Bronchial epithelial cell (primary cell): ENCODE data around the gene COPS4. TPM values are rescaled to one million over a fixed set of nuclear protein-coding genes. Genes with fewer than 3 reads are reported as not detected.

Experiments used
- DNase-seq: peaks from one replicate; pipeline ENCODE4 v3.0.0-alpha.2; 2010; ENCODE audit warnings: low read depth
- FAIRE-seq: peaks from 2 replicates; lab custom pipeline; 2011; peaks lifted over from hg19 to GRCh38; lab: Jason Lieb, UNC
- H3K27me3 ChIP-seq: 2 replicates; pipeline ENCODE4 v1.5.1; 2011; ENCODE audit warnings: low read length; ENCODE audit not compliant: control insufficient read depth, insufficient read depth
- H3K36me3 ChIP-seq: 2 replicates; pipeline ENCODE4 v1.5.1; 2011; ENCODE audit warnings: low read length; ENCODE audit not compliant: control insufficient read depth, insufficient read depth
- H3K4me3 ChIP-seq: 2 replicates; pipeline ENCODE4 v1.5.1; 2011; ENCODE audit warnings: mild to moderate bottlenecking, low read depth, low read length, control low read depth
- CTCF ChIP-seq: IDR thresholded peaks from 2 replicates; pipeline ENCODE4 v1.5.1; 2011; ENCODE audit warnings: mild to moderate bottlenecking, moderate library complexity, low read length, control low read depth, inconsistent platforms; ENCODE audit not compliant: insufficient read depth, severe bottlenecking
- total RNA-seq: library from RNA; depleted of rRNA; stranded (reverse); fragments of >200 nt; gene quantifications from 2 replicates; pipeline ENCODE4 v1.2.1, GENCODE V29; 2014

COPS4 gene
- total RNA-seq, 1 donor from 2014 or later: 41.6 TPM

- DNase-seq (peak; percentile 19), FAIRE-seq (no peak)
- H3K27me3 ChIP-seq: no peaks in the 10 kb centered on the region
- no peak for TF ChIP-seq CTCF
- H3K36me3 ChIP-seq: no peaks in the 10 kb centered on the region
- peak overlapping the region; percentile 76 for H3K4me3 ChIP-seq
Measured at GRCh38 chr4:83012200-83012686, 22.7 kb upstream of the COPS4 start.

GRCh38 chr4:83012687-83013419 lies 22.1 kb upstream of the COPS4 start:
- H3K36me3 ChIP-seq: no peaks in the 10 kb centered on the region
- no peak for FAIRE-seq
- H3K27me3 ChIP-seq: no peaks in the 10 kb centered on the region
- TF ChIP-seq CTCF: peak; percentile 48
- H3K4me3 ChIP-seq: peak overlapping the region; percentile 76
- peak; percentile 93 for DNase-seq

- H3K4me3 ChIP-seq: peak overlapping the region; percentile 53
- no peaks in the 10 kb centered on the region for H3K27me3 ChIP-seq
- no peaks in the 10 kb centered on the region for H3K36me3 ChIP-seq
- no peak for DNase-seq
- FAIRE-seq: no peak
- no peak for TF ChIP-seq CTCF
Measured at GRCh38 chr4:83013420-83013867, 21.5 kb upstream of the COPS4 start.

- H3K4me3 ChIP-seq: no peak overlapping the region
- no peak for DNase-seq
- no peaks in the 10 kb centered on the region for H3K27me3 ChIP-seq
- no peaks in the 10 kb centered on the region for H3K36me3 ChIP-seq
- FAIRE-seq: no peak
- no peak for TF ChIP-seq CTCF
Measured at GRCh38 chr4:83013902-83014301, 21.1 kb upstream of the COPS4 start.

GRCh38 chr4:83019794-83020494 lies 15.0 kb upstream of the COPS4 start:
- DNase-seq (no peak), FAIRE-seq (no peak)
- H3K27me3 ChIP-seq: no peaks in the 10 kb centered on the region
- no peak overlapping the region for H3K4me3 ChIP-seq
- TF ChIP-seq CTCF: no peak
- no peaks in the 10 kb centered on the region for H3K36me3 ChIP-seq
